H1 (cell line): ENCODE results near the gene SCD. TPM values are rescaled to one million over a fixed set of nuclear protein-coding genes. Genes with fewer than 3 reads are reported as not detected.

Source experiments
- BACH1 ChIP-seq: IDR thresholded peaks from 2 replicates; pipeline ENCODE4 v1.6.1; 2012; ENCODE audit warnings: low read length, improper control_type of control experiment
- CBX8 ChIP-seq: fragments of 300-800, 300-1000 bp; sonication (generic); IDR thresholded peaks from 2 replicates; pipeline ENCODE4 v1.7.1; 2016; ENCODE audit warnings: low read depth, low read length, borderline replicate concordance
- FOSL1 ChIP-seq: IDR thresholded peaks from 2 replicates; pipeline ENCODE4 v1.6.1; 2011; ENCODE audit warnings: mild to moderate bottlenecking, low read depth, low read length, moderate library complexity; ENCODE audit not compliant: insufficient read depth
- SIN3A ChIP-seq, 2 experiments: IDR thresholded peaks in 1 of 2; conservative IDR thresholded peaks in 1 of 2; 2 replicates each; pipeline ENCODE4 v1.6.1; 2011 to 2012; ENCODE audit warnings: low read length in 2 of 2, improper control_type of control experiment in 1 of 2, low read depth in 1 of 2, mild to moderate bottlenecking in 1 of 2
- SIRT6 ChIP-seq: IDR thresholded peaks from one replicate; pipeline ENCODE4 v1.7.1; 2012; ENCODE audit warnings: low read length, inconsistent platforms
- SP4 ChIP-seq: IDR thresholded peaks from 2 replicates; pipeline ENCODE4 v1.6.1; 2012; ENCODE audit warnings: low read length, inconsistent platforms
- TAF7 ChIP-seq: optimal IDR thresholded peaks from 2 replicates; pipeline ENCODE3; 2011; ENCODE audit warnings: low read depth, mild to moderate bottlenecking, inconsistent platforms, low read length, moderate library complexity, borderline replicate concordance
- polyA plus RNA-seq, 7 experiments: library from polyadenylated mRNA; depleted of rRNA in 3 of 7; stranded (reverse) in 5 of 7; unstranded in 2 of 7; fragments of >200 nt in 5 of 7; fragments of 200-250 nt in 2 of 7; gene quantifications; 1 replicate in 5 of 7; 2 replicates in 1 of 7; 4 replicates in 1 of 7; pipeline versions ENCODE4 v1.2.1 to v1.2.3, GENCODE V29; 2011 to 2013; ENCODE audit warnings: missing spikeins in 2 of 7, mixed read lengths in 2 of 7
- total RNA-seq: library from RNA; stranded (reverse); fragmentation: NEBNext Ultra II Directional; extraction: Animal tissue kit (Norgen Biotek cat#: 25700); gene quantifications from 2 replicates; pipeline ENCODE4 v1.2.1, GENCODE V29; 2021
- TF ChIP-seq, protein P1 (sequence below): fragments of 300-600 bp; sonication (generic); IDR thresholded peaks from 2 replicates; pipeline ENCODE4 v1.7.1; 2012; ENCODE audit warnings: low read length, moderate library complexity, mild to moderate bottlenecking, inconsistent platforms; ENCODE audit not compliant: insufficient replicate concordance
- TF ChIP-seq, protein P2 (sequence below): IDR thresholded peaks from 2 replicates; pipeline ENCODE4 v1.6.1; 2012; ENCODE audit warnings: inconsistent platforms

The SCD gene
- total and polyA plus RNA-seq, 2 of the 8 experiments (the other 6 are each of a cell fraction or from before 2014, with no cell fraction given): 397 to 621 TPM

DNA sequence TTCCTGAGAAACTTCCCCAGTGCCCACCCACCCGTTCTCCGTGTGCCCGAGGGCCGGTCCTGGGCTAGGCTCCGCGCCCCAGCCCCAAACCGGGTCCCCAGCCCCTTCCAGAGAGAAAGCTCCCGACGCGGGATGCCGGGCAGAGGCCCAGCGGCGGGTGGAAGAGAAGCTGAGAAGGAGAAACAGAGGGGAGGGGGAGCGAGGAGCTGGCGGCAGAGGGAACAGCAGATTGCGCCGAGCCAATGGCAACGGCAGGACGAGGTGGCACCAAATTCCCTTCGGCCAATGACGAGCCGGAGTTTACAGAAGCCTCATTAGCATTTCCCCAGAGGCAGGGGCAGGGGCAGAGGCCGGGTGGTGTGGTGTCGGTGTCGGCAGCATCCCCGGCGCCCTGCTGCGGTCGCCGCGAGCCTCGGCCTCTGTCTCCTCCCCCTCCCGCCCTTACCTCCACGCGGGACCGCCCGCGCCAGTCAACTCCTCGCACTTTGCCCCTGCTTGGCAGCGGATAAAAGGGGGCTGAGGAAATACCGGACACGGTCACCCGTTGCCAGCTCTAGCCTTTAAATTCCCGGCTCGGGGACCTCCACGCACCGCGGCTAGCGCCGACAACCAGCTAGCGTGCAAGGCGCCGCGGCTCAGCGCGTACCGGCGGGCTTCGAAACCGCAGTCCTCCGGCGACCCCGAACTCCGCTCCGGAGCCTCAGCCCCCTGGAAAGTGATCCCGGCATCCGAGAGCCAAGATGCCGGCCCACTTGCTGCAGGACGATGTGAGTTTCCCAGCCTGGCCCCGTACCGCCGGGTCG is at the start of gene SCD (continued):
- TF ChIP-seq, protein P1, sequence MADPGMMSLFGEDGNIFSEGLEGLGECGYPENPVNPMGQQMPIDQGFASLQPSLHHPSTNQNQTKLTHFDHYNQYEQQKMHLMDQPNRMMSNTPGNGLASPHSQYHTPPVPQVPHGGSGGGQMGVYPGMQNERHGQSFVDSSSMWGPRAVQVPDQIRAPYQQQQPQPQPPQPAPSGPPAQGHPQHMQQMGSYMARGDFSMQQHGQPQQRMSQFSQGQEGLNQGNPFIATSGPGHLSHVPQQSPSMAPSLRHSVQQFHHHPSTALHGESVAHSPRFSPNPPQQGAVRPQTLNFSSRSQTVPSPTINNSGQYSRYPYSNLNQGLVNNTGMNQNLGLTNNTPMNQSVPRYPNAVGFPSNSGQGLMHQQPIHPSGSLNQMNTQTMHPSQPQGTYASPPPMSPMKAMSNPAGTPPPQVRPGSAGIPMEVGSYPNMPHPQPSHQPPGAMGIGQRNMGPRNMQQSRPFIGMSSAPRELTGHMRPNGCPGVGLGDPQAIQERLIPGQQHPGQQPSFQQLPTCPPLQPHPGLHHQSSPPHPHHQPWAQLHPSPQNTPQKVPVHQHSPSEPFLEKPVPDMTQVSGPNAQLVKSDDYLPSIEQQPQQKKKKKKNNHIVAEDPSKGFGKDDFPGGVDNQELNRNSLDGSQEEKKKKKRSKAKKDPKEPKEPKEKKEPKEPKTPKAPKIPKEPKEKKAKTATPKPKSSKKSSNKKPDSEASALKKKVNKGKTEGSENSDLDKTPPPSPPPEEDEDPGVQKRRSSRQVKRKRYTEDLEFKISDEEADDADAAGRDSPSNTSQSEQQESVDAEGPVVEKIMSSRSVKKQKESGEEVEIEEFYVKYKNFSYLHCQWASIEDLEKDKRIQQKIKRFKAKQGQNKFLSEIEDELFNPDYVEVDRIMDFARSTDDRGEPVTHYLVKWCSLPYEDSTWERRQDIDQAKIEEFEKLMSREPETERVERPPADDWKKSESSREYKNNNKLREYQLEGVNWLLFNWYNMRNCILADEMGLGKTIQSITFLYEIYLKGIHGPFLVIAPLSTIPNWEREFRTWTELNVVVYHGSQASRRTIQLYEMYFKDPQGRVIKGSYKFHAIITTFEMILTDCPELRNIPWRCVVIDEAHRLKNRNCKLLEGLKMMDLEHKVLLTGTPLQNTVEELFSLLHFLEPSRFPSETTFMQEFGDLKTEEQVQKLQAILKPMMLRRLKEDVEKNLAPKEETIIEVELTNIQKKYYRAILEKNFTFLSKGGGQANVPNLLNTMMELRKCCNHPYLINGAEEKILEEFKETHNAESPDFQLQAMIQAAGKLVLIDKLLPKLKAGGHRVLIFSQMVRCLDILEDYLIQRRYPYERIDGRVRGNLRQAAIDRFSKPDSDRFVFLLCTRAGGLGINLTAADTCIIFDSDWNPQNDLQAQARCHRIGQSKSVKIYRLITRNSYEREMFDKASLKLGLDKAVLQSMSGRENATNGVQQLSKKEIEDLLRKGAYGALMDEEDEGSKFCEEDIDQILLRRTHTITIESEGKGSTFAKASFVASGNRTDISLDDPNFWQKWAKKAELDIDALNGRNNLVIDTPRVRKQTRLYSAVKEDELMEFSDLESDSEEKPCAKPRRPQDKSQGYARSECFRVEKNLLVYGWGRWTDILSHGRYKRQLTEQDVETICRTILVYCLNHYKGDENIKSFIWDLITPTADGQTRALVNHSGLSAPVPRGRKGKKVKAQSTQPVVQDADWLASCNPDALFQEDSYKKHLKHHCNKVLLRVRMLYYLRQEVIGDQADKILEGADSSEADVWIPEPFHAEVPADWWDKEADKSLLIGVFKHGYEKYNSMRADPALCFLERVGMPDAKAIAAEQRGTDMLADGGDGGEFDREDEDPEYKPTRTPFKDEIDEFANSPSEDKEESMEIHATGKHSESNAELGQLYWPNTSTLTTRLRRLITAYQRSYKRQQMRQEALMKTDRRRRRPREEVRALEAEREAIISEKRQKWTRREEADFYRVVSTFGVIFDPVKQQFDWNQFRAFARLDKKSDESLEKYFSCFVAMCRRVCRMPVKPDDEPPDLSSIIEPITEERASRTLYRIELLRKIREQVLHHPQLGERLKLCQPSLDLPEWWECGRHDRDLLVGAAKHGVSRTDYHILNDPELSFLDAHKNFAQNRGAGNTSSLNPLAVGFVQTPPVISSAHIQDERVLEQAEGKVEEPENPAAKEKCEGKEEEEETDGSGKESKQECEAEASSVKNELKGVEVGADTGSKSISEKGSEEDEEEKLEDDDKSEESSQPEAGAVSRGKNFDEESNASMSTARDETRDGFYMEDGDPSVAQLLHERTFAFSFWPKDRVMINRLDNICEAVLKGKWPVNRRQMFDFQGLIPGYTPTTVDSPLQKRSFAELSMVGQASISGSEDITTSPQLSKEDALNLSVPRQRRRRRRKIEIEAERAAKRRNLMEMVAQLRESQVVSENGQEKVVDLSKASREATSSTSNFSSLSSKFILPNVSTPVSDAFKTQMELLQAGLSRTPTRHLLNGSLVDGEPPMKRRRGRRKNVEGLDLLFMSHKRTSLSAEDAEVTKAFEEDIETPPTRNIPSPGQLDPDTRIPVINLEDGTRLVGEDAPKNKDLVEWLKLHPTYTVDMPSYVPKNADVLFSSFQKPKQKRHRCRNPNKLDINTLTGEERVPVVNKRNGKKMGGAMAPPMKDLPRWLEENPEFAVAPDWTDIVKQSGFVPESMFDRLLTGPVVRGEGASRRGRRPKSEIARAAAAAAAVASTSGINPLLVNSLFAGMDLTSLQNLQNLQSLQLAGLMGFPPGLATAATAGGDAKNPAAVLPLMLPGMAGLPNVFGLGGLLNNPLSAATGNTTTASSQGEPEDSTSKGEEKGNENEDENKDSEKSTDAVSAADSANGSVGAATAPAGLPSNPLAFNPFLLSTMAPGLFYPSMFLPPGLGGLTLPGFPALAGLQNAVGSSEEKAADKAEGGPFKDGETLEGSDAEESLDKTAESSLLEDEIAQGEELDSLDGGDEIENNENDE: no peak
- TF ChIP-seq, protein P2, sequence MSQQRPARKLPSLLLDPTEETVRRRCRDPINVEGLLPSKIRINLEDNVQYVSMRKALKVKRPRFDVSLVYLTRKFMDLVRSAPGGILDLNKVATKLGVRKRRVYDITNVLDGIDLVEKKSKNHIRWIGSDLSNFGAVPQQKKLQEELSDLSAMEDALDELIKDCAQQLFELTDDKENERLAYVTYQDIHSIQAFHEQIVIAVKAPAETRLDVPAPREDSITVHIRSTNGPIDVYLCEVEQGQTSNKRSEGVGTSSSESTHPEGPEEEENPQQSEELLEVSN: peak; percentile 14
- no peak for TF ChIP-seq SIRT6
- no peak for TF ChIP-seq SP4
- peak; percentile 22 to 73; a peak in 2 of 4 replicates for TF ChIP-seq SIN3A (conservative IDR thresholded peaks at IDR 0.05 in 1 of 2, IDR thresholded peaks at IDR 0.05 in 1 of 2; ENCODE audit: low read depth in 1 of 2, low read length in 2 of 2)
- TF ChIP-seq BACH1: no peak
- no peak for TF ChIP-seq CBX8
- no peak for TF ChIP-seq TAF7
- TF ChIP-seq FOSL1: no peak
